HG03432 (cell line): ENCODE data around the gene LRP10.
A peak's percentile ranks its signal among the peaks of the same experiment; 100 is the strongest.

Experiments
- ATAC-seq: cut with Tn5 transposase; IDR thresholded peaks from one replicate; pipeline ENCODE4 v1.9.1; 2021; ENCODE audit warnings: mild to moderate bottlenecking, moderate library complexity; ENCODE audit not compliant: unreplicated experiment

LRP10 gene

GRCh38 chr14:22864979-22865378, 6.6 kb upstream of the LRP10 start:
- ATAC-seq, result no peak

- no peak for ATAC-seq
Measured at GRCh38 chr14:22865424-22866405, 5.8 kb upstream of the LRP10 start.

GRCh38 chr14:22866874-22867273, 4.7 kb upstream of the LRP10 start:
- no peak for ATAC-seq

- ATAC-seq, result peak; percentile 41
Measured at GRCh38 chr14:22870811-22871223, 723 bp upstream of the LRP10 start.

DNA sequence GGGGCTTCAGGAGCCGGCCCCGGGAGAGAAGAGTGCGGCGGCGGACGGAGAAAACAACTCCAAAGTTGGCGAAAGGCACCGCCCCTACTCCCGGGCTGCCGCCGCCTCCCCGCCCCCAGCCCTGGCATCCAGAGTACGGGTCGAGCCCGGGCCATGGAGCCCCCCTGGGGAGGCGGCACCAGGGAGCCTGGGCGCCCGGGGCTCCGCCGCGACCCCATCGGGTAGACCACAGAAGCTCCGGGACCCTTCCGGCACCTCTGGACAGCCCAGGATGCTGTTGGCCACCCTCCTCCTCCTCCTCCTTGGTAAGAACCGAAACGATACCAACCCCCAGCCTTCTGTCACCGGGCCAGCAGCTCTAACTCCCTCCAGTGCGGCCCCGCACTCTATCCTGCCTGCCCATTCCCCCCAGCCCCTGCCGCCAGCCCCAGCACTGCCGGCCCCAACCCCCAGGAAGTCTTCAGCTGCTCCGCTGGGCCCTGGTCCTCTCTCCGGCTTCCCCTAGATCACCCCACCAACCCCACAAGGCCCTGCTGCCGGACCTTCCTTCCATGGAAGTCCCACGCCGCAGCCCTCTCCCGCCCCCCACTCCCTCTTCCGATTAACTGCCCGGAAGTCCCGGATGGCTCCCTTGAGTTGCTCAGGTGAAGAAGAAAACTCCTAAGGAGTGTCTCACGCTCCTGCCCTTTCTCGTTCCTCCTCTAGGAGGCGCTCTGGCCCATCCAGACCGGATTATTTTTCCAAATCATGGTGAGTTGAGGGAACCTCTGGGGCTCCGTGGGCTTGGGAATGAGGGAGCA, 693 bp downstream of the LRP10 start:
- peak; percentile 22 for ATAC-seq

- no peak for ATAC-seq
Measured at GRCh38 chr14:22872833-22873520, 1.4 kb downstream of the LRP10 start.

- no peak for ATAC-seq
Measured at GRCh38 chr14:22875003-22875747, 3.6 kb downstream of the LRP10 start.

DNA sequence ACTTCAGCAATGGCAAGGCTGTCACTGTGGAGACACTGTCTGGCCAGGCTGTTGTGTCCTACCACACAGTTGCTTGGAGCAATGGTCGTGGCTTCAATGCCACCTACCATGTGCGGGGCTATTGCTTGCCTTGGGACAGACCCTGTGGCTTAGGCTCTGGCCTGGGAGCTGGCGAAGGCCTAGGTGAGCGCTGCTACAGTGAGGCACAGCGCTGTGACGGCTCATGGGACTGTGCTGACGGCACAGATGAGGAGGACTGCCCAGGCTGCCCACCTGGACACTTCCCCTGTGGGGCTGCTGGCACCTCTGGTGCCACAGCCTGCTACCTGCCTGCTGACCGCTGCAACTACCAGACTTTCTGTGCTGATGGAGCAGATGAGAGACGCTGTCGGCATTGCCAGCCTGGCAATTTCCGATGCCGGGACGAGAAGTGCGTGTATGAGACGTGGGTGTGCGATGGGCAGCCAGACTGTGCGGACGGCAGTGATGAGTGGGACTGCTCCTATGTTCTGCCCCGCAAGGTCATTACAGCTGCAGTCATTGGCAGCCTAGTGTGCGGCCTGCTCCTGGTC, 4.3 kb downstream of the LRP10 start:
- ATAC-seq, result no peak

DNA sequence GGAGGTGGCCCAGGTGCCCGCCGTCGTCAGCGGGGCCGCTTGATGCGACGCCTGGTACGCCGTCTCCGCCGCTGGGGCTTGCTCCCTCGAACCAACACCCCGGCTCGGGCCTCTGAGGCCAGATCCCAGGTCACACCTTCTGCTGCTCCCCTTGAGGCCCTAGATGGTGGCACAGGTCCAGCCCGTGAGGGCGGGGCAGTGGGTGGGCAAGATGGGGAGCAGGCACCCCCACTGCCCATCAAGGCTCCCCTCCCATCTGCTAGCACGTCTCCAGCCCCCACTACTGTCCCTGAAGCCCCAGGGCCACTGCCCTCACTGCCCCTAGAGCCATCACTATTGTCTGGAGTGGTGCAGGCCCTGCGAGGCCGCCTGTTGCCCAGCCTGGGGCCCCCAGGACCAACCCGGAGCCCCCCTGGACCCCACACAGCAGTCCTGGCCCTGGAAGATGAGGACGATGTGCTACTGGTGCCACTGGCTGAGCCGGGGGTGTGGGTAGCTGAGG, 5.5 kb downstream of the LRP10 start:
- ATAC-seq, result no peak

DNA sequence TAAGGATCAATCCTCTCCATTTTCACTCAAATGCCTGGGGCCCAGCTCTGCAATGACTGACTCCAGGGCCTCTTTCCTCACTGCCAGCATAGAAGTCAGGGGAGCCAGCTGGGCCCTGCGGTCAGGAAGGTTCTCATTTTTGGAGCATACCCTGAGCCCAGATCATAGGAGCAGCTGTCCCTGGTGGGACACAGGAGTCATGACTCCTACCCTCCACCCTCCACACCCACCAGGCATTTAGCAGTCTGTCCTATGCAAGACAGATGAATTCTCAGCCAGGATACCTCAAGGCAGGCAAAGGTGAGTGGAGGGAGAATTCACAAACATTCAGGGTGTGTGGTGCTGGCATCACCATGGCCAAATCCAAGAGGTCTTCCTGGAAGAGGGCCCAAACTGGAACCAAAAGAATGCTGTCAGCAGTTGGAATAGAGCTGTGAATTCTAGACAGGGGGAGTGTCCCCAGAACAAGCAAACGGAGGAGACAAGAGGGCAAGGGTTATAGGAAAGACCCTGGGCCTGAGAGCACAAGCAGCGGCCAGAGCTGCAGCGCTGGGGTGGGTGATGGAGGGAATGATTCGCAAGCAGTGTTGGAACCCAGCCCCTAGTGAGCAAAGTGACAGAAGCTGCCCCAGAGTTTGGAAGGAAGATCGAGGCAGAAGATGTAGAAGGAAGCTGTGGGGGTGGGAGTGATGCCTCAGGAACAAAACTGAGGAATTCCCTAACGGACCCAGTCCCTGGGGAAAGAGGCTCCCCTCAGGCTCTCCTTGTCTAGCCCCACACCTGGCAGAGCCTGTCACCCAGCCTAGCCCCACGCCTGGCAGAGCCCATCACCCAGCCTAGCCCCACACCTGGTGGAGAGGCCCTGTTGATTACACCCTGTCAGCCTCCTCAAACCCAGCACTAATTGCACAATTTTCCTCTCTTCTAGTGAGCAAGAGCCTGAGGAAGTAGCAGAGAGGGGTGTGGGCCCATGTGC, 7.0 kb downstream of the LRP10 start:
- no peak for ATAC-seq

GRCh38 chr14:22882064-22882463, 10.5 kb downstream of the LRP10 start:
- no peak for ATAC-seq

DNA sequence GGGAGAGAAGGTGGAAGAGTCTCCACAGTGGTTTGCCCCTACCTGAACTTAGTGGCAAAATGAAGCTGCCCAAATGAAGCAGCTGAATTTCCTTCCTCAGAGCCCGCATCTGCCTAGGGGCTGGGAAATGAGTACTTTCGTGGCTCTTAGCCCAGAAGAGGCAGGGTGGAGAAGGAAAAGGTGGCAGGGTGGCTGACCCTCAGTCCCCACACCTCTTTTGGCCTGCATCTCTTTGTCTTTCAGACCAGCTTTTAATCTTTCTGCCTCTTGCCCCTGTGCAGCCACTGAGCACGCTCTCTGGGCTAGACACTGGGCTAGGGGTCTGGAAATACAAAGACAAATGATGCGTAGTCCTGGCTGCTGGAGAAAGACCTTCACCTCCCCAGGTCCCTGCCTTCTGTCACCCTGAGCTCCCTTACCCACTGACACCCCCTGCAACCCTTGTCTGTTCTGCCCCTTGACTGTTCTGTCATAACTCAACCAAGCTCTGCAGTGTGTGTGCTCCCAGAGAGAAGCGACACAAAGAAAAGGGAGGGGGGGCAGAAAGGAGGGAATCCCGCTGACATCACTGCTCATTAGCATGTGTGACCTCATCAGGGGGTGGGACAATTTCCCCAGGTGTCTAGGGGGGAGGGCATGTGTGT, 11.1 kb downstream of the LRP10 start:
- no peak for ATAC-seq

DNA sequence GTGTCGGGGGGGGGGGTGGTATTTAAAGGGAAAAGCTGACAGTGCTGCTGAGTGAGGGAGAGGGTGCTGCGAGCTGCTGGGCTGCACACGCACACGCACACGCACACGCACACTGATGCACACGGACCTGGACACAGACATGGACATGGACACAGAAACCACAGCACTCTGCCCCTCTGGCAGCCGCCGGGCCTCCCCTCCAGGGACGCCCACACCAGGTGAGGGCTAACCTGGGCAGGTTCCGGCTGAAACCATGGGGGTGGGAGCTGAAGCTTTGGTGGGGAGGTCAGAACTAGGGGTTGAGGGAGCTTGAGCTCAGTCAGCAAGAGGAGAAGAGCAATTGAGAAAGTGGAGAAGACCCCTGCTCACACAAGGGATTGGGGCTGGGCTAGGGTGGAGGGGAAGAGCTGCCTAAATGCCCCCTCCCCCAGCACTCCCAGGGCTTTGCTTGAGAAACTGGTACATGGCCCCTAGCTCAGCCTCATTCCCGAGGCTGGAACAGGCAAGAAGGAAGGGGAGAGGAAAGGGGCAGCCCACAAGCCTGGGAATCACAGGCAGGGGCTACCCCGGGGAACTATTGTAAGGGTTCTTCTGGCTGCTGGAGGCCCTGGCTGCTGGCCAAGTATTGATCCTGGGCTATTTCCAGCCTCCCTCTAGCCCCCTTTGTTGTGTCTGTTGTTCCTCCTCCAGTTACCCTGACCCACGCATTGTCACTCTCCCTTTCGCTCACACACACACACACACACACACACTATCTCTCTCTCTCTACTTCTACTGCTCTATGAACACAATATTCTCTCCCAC, 11.8 kb downstream of the LRP10 start, which contains the start of gene REM2:
Gene REM2, plus strand, starts transcription at position 50 of the 804 bp plus-strand sequence. Its CDS starts 66 bp downstream, at position 116.
- ATAC-seq, result no peak

DNA sequence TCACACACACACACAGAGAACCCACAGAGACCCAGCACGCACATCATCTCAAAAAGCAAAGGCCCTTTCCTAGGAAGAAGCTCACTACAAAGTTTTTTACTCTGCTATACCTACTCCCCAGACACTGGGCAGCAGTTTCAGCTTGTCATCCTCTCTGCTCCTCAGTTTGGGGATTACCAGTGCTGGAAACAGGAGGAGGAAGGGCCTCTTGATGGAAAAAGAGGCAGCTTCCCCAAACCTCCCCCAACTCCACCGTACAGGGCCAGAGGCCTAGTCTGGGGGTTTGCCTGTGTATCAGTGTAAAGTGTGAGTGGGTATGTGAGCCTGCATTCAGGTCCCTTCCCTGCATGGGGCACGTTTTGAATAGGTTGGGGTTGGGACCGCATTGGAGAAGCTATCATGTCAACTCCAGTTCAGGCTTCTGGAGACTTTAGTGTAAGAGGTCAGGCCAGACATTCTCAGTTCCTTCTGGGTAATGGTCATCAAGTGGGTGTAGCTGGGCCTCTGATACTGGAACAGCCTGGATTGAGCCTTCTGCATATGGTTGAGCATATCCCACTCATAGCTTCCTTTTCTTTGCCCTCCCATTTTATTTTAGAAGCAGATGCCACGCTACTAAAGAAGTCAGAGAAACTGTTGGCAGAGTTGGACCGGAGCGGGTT, 12.7 kb downstream of the LRP10 start:
- no peak for ATAC-seq

- no peak for ATAC-seq
Measured at GRCh38 chr14:22884738-22885523, 13.4 kb downstream of the LRP10 start.

DNA sequence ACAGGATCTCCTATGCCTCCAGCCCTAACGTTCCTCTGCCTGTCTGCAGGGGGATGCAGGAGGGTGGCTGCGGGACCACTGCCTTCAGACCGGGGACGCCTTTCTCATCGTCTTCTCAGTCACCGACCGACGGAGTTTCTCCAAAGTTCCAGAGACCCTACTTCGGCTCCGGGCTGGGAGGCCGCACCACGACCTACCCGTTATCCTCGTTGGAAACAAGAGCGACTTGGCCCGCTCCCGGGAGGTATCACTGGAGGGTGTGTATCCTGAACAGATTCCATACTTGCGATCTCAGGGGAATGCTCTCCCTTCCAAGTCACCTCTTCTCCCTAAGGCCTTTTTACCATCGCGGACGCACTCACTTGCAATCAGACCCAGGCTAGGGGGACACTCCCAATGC, 14.4 kb downstream of the LRP10 start:
- ATAC-seq, result no peak
